Bone marrow (tissue), 2 donors: ENCODE data around the gene SLC39A8.

Source experiments
- DNase-seq, 2 donors: peaks; one replicate each; lab custom pipeline; 2025; lab: John Stamatoyannopoulos, UW

Gene SLC39A8

GRCh38 chr4:102230194-102230593 lies 115.1 kb downstream of the SLC39A8 start:
- no peak for DNase-seq

GRCh38 chr4:102227388-102227787 lies 117.9 kb downstream of the SLC39A8 start:
- DNase-seq: no peak

- DNase-seq: no peak
Observed at GRCh38 chr4:102223461-102223860, 121.8 kb downstream of the SLC39A8 start.

GRCh38 chr4:102222838-102223409 lies 122.4 kb downstream of the SLC39A8 start:
- DNase-seq: no peak

- DNase-seq: no peak
Observed at GRCh38 chr4:102219129-102219528, 126.2 kb downstream of the SLC39A8 start.

GRCh38 chr4:102218656-102219055 lies 126.6 kb downstream of the SLC39A8 start:
- no peak for DNase-seq

- no peak for DNase-seq
Observed at GRCh38 chr4:102217775-102218355, 127.4 kb downstream of the SLC39A8 start.

- DNase-seq: no peak
Observed at GRCh38 chr4:102217345-102217744, 127.9 kb downstream of the SLC39A8 start.

GRCh38 chr4:102216666-102217065 lies 128.6 kb downstream of the SLC39A8 start:
- DNase-seq: no peak

- no peak for DNase-seq
Observed at GRCh38 chr4:102213031-102213430, 132.3 kb downstream of the SLC39A8 start.
